HG02763 (cell line): ENCODE measurements around the gene NAGK.
"Not testable (repeated sequence)": the region's sequence is repeated elsewhere in the genome, so short reads cannot be mapped to it uniquely, and the experiment has no call there.

ENCODE experiments used
- ATAC-seq: cut with Tn5 transposase; IDR thresholded peaks from one replicate; pipeline ENCODE4 v1.9.1; 2021; ENCODE audit warnings: mild to moderate bottlenecking, moderate library complexity; ENCODE audit not compliant: unreplicated experiment

The NAGK gene

DNA sequence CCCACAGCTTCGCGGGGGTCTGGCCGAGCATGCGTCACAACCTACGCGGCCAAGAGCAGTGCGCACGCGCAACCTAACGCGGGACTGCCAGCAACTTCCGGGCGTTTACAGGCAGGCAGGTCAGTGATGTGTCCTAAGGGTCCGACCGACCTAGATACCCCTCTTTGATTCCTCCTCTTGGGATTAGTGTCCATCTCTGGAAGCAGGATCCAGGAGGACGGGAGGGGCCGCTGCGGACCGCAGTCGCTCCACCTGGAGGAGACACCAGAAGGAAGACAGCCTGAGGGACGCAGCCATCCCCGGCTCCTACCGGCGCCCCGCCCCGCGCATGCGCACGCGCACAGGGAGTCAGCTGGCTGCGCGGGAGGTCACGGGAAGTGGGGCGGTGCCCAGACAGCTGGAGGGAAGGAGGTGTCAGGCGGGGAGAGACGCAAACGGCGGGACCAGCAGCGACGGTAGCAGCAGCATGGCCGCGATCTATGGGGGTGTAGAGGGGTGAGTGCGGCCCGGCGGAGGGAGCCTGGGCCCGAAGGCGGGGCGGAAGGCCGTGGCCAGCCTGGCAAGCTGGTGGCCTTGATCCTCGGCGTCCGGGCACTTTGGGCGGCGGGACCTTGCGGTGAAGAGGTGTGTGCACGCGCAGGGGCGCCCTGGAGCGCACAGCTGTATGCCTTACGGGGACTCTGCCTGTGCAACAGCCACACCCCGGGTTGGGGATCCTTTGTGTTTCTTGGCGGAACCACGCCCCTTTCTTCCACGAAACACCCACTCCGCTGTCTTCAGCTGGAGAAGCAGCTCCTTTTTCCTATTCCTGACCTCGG, at the start of gene NAGK:
Gene NAGK, plus strand, starts transcription at position 431 of the 818 bp plus-strand sequence. Its CDS starts 36 bp downstream, at position 467.
- ATAC-seq, result peak; percentile 67

GRCh38 chr2:71019989-71020388, 48.5 kb upstream of the NAGK start:
- not testable (repeated sequence) for ATAC-seq

DNA sequence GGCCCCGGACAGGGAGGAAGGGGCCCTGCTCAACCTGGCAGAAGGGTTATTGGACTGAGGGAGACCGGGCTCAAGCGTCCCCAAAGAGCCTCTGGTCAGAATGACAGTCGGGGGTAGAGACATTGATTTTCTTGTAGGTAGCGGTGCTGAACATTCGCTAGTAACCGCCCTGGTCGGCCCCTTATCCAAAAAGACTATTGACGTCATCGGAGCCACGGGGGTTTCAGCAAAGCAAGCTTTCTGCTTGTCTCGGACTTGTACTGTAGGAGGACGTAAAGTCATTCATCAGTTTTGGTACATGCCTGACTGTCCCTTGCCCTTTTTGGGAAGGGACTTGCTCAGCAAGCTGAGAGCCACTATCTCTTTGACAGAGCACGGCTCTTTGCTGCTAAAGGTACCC, 47.1 kb upstream of the NAGK start:
- not testable (repeated sequence) for ATAC-seq

GRCh38 chr2:71023553-71024243, 44.8 kb upstream of the NAGK start:
- not testable (repeated sequence) for ATAC-seq

DNA sequence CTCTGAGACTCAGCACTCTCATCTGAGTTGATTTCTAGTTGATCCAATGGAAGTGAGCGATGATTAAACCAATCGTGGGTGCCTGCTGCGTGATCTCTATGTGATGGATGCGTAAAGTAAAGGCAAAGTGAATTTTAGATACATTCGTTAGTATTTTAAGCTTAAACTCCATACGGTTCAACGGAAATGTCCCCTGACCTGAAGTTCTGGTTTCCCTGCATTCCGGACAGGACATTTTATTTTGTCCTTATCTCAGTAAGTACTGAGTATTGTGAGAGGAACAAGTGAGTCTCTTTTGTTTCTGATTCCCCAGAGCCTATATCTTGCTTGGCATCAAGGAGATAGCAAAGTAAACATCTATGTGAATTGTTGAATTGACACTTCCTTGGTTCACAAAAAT, 32.2 kb upstream of the NAGK start:
- not testable (repeated sequence) for ATAC-seq

DNA sequence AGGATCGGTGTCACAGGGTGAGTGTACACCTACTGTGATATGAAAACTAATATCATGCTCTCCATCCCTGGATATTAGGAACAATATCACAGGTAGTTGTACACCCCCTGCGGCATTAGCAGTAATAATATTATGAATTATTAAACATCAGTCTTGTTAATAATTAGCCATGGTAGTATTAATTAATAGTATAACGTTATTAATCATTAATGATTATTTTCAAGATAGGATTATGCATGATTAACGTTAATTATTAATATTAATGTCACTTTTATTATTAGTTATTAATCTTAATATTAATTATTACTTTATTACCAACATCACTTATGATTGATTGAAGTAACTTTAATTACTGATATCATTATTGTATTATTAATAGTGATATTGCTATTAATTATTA, 26.2 kb upstream of the NAGK start:
- ATAC-seq, result no peak

DNA sequence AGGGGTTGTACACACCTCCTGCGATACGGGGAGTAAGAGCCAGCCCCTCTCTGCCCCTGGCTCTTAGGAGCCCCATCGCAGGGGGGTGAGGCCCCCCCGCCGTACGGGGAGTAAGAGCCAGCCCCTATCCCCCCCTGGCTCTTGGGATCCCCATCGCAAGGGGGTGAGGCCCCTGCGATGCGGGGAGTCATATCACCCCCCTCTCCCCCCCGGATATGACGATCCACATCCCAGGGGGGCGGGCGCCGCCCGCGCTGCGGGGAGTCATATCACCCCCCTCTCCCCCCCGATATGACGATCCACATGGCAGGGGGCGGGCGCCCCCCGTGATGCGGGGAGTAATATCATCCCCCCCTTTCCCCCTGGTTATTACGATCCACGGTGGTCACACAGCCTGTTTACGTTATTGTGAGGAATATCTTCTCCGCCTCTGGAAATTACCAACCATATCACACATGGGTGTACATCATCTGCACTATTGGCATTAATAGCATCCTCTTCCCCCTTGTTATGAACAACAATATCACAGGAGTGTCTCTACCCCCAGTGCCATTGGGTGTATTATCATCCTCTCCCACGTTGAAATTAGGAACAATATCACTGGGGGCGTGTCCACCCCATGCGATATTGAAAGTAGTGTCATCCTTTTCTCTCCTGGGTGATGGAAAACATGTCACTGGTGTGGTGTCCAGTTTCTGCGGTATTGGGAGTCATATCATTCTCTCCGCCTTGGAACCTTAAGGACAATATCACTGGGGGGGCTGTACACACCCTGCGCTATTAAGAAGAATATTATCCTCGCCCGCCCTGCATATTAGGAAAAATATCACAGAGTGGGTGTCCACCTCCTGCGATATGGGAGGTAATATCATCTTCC, 24.7 kb upstream of the NAGK start:
- no peak for ATAC-seq

- ATAC-seq, result no peak
These were observed 23.3 kb upstream of the NAGK start for GRCh38 chr2:71045151-71045550.

DNA sequence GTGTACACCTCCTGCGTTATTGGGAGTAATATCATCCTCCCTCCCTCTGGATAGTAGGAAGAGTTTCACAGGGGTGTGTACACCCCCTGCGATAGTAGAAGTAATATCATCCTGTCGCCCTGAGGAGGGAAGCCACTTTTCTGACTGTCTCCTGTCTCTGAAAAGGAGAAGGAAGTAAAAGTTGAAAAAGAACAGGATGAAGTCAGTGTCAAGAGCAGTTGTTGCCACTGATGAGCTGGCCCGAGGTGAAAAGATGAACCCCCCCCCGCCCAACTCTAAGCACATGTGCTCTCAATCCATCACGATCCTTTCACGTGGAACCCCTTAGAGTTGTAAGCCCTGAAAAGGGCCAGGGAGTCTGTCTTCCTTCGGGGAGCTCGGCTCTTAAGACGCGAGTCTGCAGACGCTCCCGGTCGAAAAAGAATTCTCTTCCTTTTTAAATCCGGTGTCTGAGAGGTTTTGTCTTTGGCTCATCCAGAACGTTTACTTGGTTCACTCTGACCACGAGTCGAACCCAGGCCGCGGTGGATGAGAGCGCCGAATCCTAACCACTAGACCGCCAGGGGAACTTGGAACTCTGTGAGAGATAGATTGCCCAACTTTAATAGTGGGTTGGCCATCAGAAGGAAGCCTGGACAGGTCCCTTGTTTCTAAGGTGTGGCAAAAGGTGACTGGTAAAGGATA, 22.4 kb upstream of the NAGK start:
- ATAC-seq, result no peak

DNA sequence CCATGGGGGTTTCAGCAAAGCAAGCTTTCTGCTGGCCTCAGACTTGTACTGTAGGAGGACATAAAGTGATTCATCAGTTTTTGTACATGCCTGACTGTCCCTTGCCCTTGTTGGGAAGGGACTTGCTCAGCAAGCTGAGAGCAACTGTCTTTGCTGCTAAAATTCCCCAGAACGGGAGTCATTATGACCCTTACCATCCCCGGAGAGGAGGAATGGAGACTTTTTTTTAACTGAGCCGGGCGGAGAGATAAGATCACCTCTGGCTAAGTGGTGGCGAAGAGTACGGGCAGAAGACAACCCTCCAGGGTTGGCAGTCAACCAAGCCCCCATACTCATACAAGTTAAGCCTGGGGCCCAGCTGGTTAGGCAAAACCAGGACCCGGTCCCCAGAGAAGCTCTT, 20.4 kb upstream of the NAGK start:
- no peak for ATAC-seq

GRCh38 chr2:71049704-71050360, 18.6 kb upstream of the NAGK start:
- ATAC-seq, result not testable (repeated sequence)

GRCh38 chr2:71055206-71055740, 13.2 kb upstream of the NAGK start:
- ATAC-seq, result not testable (repeated sequence)

GRCh38 chr2:71060211-71060610, 8.2 kb upstream of the NAGK start:
- ATAC-seq, result no peak

DNA sequence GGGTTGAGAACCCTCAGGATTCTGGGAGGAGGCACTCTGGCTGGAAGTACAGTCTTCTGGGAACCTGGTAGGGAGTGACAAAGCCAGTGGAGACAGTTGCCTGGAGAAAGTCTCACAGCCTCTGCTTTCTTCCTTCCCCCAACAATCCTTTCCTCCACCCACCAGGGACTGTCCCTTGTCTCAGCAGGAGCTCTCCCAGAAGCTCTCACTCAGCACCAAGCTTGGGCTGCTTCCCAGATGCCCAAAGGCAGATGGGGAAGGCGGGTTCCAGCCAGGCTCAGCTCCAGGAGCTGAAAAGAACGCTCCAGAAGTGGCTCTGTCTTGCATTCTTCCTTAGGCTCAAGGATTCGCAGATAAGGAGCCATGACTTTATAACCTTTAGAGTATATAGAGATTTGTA, 7.6 kb upstream of the NAGK start:
- ATAC-seq, result no peak

DNA sequence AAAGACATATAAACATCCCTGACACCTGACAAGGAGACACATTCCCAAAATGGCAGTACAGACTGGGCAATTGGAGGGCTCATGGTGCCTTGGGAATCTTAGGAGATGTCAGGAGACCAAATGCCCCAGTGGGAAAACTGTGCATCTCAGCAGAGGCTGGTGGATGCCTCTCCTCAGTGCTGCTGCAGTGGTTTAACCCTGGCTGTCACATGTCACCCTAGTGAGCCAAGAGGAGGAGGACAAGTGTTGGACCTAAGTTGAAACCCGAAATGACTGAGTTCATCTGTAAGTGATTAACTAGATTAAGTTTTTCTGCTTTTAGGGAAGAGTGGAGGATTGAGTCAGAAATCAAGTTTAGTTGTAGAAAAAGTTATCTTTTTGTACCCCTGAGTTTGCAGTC, 5.2 kb upstream of the NAGK start:
- no peak for ATAC-seq

- ATAC-seq, result no peak
These were observed 4.3 kb upstream of the NAGK start for GRCh38 chr2:71064110-71064611.

DNA sequence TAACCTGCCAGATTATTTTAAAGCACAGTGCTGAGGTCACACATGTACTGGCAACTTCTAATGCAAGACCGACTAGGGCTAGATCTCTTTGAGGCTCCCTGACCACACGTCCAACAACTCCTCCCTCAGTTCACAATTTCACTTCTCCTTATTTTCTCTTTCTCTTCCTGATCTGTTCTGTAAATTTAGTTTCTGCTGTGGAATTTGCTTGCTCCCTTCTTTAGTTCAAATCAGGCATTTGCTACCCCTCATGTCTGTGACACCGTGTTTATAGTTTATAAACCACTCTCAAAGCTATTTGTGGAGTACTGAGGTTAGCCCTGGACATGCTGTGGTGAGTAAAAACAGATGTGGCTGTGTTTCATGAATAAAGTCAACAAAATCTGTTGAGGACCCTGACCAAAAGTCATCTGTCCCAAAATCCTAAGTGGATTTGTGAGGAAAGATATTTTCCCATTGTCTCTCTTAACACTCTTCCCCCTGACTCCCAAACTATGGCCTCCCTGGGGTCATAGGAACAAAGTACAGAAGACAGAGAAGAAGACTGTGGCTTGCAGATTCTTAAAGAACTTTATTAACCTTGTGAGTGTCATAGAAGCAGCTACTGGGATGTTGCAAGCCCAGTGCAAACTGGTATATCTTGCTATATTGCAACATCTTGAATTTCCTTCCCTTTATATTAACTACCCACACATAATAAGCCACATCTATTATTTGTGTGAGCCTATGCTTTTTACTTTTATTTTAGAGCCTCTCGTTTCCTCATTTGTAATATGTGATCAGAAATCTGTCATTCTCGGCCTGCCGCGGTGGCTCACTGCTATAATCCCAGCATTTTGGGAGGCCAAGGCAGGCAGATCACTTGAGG, 3.5 kb upstream of the NAGK start:
- peak; percentile 21 for ATAC-seq

DNA sequence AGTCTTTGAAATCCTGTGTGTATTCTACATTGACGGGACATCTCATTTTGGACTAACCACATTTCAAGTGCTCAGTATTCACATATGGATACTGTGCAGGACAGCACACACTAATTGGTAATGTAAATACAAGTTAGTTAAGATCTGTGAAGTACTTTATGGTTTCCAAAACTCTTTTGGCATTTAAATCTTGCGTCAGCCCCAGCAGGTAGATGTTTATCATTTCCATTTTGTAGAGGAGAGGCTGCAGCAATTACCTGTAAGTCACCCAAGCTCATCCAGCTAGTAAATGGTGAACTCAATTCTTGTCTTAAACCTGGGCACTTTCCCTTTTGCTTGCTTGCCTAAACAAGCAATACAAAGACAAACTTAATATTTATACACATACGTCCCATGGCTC, 1.6 kb upstream of the NAGK start:
- ATAC-seq, result no peak
